NCI-H748 (cell line): ENCODE results near the gene DOK7.
"Not testable (repeated sequence)": the region's sequence is repeated elsewhere in the genome, so short reads cannot be mapped to it uniquely, and the experiment has no call there.

Source experiments
- DNase-seq: peaks from one replicate; lab custom pipeline; 2025; ENCODE audit not compliant: unreplicated experiment; lab: John Stamatoyannopoulos, UW

Gene DOK7

DNA sequence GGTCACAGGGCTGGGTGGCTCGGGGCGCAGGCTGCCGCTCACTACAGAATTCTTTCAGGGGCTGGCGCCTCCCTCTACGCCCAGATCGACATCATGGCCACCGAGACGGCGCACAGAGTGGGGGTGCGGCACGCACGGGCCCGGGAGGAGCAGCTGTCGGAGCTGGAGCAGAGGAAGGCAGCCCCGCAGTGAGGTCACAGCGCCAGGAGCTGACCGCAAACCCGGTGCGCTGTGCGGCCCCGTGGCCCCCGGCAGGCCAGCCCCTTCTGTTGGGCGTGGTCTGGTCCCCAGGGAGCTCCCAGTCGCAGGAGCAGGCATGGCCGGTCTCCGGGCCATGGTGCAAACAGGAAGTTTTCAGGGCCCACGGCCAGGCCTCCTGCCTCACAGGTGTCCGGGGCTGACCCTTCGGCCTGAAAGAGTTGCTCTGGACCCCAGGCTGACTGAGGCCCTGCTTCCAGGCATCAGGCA is 37.6 kb downstream of the DOK7 start:
- DNase-seq = no peak

DNA sequence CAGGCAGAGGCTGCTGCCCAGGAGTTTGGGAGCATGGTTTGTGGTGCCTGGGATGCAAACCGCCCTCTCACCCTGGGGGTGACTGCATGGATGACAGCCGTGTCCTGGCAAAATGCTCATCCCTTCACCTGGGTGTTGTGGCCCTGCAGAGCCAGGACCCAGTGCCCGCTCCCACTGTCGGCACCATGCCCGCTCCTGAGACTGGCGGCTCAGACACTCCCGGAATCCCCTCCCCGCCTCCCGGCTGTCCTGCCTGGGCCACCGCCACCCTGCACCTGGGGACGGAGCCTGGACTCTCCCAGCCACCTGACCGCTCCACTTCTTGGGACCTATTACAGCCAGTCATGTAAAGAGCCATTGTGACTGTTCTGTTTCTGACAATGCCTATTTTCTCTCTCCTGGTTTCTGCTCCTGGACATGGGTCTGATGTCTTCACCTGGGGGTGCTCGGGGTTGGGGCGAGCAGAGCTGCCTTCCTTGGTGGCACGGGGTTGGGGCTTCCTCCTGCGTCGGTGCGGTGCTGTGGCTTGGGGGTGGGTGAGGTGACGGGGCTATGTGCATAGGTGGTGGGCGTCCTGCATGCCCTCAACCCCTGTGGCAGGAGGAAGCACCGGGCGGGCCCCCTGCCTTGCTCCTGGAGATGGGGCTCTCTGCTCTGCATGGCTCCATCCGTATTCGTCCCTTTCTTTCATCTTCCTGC is 38.2 kb downstream of the DOK7 start:
- no peak for DNase-seq

DNA sequence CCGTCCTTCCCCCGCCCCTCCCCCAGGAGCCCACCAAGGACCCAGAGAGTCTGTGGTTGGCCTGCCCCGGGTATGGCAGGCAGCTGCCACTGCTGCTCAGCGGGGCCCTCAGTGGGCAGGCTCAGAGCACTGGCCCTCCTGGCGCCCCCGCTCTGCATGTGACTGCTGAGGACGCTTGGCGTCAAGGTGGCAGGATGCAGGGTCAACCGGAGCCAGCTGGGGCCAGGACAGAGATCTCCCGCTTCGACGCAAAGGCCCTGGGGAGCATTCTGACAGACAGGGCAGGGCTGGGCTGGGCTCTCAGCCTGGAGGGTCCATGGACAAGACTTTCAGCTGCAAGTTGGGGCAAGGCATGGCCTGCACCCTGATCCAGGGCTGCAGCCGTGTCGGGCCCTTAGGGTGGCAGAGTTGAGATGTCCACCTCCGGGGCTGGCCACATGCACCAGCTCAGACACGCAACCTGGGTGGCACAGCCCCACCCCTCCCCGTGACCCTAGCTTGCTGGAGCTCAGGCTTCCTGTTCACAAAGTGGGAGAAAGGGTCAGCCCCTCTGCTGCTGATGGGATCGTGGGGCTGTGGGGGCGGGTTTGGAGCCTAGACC is 38.8 kb downstream of the DOK7 start:
- no peak for DNase-seq

DNA sequence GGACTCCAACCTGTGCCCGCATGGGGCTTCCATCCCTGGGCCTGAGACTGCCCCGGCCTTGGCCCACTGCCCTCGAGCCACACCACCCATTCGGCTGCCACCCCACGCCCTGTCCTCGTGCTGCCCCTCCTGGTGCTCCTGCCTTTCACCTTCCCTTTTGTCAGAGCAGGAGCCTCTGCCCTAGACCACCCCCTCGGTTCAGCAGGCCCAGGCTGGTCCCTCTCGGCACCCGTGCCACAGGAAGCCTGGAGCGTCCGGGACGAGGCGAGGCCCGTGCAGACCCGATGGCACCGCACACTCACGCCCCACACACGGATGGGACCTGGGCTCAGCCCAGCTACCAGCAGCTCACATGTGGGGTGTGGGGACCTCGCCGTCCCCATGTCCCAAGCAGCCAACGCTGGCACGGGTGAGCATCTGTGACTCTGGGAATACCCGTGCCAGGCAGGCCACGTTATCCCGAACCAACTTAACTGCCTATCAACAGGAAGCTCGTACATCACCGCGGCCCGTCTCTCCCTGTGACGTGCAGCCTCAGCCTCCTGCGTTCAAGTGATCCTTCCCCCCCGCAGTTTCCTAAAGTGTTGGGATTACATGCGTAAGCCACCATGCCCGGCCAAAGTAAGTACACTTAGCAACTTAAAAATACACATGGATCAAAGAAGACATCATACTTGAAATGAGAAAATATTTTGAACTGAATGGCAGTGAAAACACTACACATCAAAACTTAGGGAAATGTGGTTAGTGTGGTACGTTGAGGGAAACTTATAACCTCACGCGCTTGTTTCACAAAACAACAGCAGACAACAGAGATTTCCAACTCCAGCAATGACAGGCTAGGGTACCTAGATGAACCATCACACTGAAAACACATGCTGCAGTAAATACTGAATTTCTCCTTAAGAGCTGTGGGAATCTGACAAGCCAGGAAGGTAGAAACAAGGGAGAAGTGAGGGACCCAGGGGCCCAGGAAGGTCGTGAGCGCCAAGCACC is 40.1 kb downstream of the DOK7 start:
- DNase-seq = no peak

DNA sequence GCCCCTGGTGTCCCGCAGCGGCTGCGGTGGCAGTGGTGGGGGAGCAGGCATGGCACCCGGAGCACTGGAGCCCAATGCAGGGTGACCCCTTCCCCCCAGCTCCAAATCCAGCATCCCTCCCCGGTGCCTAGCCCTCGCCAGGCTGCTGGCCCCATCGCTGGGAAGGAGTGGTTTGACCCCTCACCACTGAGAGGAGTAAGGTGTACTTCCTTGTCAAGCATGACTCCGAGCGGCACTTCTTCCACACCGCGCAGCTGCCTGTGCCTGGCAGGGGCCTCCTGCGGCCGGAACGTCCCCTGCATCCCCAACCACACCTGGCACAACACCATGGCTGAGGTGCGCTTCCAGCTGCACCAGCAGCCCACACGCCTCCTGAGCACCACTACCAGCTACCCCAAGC is 42.1 kb downstream of the DOK7 start:
- DNase-seq = no peak

DNA sequence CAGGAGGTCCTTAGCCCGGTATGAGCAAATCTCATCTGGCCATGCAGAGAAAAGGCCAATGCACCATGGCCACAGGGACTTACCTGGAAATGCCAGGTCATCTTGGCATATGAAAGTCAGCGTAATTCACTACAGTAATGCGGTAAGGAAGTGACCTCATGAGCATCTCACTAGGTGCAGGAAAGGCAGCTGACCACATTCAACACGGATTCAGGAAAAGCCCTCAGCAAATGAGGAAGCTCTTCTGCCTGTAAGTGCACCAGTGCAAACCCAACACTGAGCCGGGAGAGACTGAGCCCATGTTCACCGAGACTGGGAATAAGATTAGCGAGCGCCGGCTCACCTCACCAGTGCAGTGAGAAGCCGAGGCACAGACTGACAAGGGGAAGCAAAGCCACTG is 45.4 kb downstream of the DOK7 start:
- DNase-seq = no peak

DNA sequence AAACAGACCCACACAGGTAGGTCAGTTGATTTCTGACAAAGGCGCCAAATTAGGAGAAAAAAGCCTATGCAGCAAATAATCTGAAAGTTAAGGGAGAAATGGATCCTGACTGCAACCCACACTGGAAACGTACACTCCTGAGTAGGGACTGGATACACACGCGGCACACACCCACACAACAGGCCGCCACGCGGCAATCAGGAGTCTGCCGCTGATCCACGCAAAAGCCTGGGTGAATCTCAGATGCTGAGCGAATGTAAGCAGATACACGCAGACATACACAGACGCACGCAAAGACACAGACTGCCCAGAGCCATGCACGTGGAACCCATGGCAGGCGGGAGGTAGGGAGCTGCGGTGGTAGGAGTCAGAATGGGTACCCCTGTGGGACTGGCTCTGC is 47.4 kb downstream of the DOK7 start:
- no peak for DNase-seq

DNA sequence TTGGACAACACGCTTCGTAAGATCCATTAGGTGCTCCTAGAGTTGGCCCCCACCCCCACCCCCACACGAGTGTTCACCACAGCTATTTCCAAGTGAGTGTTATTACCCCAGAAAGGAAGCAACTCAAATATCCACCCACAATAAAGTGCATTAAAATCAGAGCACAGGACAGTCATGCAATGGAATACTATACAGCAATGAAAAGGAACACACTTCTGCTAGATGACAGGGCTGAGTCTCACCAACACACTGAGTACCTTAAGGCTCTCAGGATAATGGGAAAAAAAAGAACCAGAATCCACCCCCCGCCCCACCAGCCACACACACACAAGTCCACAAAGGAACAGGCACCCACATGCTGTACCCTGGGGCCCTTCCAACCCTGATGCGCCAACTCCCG is 48.1 kb downstream of the DOK7 start:
- no peak for DNase-seq

DNA sequence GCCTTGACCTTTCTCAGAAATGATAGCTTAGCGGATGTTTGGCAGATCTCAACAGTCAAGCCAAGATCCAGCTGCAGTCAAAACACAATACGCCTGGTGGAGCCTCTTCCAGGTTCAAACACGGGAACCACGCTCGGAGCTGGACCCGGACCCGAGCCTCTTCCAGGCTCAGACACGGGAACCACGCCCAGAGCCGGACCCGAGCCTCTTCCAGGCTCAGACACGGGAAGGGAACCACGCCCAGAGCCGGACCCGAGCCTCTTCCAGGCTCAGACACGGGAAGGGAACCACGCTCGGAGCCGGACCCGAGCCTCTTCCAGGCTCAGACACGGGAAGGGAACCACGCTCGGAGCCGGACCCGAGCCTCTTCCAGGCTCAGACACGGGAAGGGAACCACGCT is 48.5 kb downstream of the DOK7 start:
- DNase-seq = not testable (repeated sequence)

DNA sequence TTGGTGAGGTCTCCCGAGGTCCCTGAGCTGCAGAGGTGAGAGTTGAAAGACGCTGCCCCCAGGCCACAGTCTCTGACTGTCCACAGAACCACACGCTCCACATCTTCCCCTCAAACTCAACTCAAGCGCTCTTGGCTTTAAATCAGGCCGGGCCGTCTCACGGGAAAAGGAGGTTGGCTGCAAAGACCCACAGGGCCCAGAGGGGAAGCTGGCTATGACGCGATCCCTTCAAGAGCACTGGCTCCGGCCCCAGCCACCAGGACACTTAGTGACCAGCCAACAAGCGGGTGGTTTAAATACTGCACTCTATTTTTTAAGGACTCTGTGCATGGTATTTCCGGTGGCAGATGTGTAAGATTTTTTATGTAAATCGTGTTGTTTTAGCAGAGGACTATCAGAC is 49.2 kb downstream of the DOK7 start:
- DNase-seq = no peak

DNA sequence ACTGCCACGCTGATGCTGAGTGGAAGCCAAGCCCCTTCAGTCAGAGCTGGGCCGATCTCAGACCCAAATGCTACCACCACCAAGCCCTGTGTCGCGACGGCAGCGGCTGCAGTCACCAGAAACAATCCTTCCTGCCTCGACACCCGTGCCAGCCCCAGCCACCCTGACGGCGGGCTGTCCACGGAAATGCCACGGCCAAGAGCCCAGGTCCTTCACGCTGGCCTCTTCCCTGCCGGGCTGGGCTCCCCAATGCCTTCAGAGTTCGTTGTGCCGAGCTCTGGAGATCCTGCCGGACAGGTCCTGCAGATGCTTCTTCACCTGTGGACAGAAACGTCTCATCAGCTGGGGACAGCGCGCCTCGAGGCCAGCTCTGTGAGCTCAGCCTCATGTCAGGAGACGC is 49.6 kb downstream of the DOK7 start:
- no peak for DNase-seq

DNA sequence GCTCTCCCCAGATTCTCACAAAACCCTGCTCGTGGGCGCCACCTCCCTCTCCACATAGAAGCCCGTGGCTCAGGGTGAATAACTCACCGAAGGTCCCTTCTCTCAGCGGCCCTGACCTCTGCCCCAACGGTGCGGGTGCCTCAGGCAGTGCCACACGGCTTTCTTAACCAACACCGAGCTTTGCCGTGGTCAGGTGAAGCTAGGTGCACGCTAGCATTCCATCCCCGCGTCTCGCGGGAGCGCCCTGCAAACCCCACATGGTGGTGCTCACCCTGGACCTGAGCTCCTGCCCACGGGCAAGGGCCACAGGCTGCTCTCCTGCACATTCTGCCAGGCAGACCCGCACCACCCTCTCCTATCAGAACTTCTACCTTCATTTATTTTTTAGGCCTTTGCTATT is 50.7 kb downstream of the DOK7 start:
- DNase-seq = no peak

DNA sequence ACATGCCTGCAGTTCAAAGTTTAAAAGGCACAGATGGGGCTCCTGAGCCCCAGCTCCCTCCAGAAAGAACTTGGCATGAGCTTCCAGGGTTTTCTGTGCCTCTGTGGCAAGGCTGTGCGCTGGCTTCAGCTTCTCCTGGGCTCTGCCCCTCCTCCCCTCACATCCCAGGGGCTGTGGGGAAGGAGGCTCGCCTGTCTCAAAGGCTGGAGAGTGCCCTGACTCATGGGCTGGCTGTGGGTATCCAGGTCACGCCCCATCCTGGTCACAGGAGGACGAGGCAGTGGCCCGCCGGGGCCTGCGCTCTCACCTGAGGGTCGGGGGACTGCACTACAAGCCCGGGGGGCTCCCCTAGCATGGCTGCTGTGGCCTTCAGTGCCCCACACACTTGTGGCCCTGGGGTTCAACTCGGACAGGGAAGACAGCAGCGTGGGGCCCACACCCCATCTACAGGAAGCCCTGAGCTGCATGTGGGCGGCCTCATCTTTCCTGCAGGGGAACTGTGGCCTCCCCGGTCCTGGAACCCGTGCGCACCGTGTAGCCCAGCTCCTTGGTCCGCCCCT is 51.2 kb downstream of the DOK7 start:
- no peak for DNase-seq

DNA sequence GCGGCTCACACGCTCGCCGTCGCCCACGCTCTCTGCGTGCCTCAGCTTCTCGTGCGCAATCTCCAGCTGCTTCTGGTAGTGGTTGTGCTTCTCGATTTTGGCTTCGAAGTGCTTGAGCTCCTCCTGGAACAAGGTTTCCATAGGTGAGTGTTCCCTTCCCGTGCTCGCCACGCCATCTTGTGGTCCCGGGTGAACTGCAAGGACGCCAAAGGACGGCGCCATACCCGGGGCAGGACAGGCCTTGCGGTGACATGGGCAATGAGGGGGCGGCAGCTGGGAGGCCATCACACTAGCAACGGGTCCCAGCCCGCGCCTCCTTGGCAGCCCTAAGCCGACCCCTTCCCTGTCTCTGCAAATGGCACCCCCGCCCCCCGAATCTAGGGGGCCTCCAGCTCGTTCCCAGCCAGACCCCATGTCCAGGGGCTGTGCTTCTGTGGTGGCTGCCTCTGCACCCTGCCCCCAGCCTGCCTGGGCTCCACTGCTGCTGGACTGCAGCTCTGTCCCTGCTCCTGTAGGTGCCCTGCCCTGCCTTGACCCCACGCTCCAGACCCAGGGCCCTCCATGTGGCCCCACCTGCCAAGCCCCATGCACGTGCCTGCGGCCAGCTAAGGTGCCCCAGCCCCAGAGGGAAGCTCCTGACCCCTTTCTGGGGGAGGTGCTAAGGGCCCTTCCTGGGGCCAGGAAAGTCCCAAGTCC is 51.8 kb downstream of the DOK7 start:
- no peak for DNase-seq

DNA sequence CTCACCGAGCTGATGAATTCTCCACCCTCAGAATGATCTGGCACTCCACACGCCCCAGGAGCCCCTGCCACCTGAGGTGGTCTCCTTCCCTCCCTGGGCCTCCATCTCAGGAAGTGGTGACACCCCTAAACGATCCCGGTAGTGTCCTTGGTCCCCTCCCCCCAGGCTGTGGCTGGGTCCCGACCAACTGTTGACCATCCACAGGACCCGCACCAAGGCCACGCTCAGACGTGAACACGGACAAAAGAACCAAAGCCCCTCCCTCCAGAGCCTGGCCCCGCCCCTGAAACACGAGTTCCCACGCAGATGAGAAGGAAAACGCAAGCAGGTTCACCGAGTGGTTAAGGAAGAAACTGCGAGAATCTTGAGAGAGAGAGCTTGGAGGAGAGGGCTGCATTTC is 52.5 kb downstream of the DOK7 start:
- DNase-seq = no peak

DNA sequence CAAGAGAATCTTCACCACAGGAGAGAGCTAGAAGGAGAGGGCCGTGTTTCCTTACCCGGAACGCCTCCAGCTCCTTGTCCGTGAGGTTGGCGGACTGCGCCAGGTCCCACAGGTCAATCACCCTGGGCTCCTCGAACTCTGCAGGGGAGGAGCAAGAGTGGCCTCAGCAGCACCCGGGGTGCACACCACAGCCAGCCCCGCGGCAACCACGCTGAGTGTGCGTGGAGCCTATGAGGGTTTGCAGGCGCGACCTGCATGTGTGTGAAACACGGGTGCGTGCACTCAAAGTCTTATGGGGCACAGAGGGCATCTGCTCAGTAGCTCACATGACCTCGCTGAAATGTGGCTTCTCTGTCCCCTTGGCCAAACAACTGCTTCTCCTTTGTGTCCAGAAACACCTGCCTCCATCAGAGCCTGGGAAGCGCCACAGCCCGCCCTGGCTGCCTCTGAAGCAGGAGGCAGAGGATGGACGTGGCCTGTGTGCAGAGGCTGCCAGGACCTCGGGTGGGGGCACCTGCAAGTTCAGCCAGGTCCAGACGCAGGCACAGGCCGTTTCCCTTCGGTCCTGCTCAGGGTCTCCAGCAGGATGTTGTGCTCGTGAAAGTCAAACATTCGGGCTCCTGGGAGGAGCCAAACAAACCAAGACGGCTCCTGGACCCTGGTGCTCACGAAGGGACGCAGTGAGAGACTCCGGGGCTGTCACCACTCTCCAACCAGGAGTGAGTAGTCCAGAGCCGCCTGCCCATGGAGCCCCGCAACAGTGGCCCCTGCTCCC is 53.1 kb downstream of the DOK7 start:
- no peak for DNase-seq

DNA sequence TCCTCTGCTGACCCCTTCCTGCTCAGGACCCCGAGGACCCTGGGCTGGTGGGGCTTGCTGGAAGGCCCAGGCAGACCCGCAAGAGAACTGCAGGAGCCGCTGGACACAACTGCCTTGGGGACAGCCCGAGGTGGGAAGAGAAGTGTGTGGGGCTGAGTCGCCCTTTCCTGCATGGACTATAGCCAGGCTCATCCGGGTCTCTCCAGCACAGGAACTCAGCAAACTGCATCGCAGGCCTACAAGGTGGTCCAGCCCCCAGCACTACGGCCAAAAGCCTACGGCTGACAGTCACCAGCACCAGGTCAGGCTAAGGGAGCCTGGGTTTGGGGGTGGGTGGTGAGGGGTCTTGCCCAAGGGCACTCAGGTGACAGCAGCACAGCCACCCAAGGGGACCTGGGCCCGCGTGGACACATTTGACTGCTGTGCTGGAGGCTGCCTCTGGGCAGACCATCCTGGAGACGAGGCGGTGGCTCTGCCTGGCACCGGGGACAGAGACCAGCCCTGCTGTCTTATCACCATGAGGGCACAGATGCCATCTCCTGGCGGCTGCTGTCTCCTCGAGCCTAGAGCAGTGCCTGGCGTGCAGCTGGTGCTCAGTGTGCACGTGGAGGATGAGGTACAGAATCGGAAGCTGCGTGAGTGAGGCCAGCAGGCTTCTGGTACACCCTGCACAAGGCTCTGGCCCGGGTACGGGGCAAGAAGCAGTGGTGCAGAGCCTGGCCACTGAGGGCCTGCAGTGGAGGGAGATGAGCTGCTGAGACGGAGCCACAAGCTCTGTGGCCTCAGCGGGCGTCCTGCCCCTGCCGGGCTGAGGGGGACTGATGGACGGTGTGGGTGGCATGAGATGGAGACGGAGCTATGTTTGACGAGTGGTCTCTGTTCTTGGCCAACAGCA is 54.0 kb downstream of the DOK7 start:
- no peak for DNase-seq

DNA sequence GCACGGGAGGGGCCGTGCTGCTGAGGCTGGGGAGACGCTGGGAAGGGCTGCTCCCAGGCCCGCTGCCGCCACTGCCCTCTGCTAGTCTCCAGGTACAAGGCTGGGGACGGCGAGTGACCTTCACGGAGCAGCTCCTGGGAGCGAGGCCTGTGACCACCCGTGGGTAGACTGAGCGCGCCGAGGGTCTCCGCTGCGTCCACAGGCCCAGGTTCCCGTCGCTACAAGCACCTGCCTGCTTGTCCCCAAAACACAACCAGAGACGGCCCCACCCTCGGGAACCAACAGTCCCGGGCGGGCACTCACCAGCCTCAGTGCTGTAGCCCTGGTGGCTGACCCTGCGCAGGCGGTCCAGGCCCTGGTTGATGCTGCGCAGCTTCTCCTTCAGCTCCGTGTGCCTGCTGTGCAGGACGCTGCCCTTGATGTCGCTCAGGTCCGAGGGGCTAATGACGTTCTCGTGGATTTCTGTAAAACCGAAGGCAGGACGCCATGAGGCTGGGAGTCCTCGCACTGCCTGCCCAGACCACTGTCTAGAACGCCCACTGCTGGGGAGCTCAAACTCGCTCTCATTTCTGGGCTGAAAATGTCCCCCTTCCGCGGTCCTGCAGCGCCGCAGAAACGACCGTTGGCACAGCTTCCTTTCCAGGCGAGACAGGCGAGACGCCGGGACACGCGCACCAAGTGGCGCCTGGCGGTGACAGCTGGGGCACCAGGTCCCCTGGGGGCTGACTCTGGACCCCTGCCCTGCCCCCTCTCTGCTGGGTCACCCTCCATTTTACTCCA is 54.8 kb downstream of the DOK7 start:
- no peak for DNase-seq
